ENCODE data around the gene PRRC2B.

DNA sequence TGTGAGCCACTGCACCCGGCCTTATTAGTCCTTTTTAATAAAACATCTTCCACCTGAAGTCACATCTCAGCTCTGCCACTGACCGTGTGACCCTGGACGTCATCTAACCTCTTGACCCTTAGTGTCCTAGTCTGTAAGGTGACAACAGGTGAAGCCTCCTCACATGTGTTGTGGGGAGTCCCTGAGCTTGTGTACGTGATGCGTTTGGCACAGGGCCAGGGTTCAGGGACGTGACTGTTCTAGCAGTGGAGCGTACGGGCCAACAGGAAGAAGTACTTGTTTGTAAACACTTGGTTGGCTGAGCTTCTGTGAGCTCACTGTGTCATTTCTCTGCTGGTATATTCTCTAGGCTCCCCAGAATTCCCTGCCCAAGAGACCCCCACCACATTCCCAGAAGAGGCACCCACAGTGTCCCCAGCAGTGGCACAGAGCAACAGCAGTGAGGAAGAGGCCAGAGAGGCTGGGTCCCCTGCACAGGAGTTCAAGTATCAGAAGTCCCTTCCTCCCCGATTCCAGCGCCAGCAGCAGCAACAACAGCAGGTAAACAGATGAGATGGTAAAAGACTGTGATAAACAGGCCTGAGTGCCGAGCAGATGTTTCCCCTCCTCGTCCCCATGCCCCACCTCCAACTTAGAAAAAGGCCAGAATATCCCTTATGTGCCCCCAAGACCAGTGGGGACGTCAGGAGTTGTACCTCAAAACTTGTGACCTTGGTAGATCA, 73.5 kb downstream of the PRRC2B start:
- TF ChIP-seq, protein P1, sequence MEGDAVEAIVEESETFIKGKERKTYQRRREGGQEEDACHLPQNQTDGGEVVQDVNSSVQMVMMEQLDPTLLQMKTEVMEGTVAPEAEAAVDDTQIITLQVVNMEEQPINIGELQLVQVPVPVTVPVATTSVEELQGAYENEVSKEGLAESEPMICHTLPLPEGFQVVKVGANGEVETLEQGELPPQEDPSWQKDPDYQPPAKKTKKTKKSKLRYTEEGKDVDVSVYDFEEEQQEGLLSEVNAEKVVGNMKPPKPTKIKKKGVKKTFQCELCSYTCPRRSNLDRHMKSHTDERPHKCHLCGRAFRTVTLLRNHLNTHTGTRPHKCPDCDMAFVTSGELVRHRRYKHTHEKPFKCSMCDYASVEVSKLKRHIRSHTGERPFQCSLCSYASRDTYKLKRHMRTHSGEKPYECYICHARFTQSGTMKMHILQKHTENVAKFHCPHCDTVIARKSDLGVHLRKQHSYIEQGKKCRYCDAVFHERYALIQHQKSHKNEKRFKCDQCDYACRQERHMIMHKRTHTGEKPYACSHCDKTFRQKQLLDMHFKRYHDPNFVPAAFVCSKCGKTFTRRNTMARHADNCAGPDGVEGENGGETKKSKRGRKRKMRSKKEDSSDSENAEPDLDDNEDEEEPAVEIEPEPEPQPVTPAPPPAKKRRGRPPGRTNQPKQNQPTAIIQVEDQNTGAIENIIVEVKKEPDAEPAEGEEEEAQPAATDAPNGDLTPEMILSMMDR (IDR thresholded peaks at IDR 0.05), result no peak
- TF ChIP-seq EP300 (IDR thresholded peaks at IDR 0.05) (no peak), POLR2A (IDR thresholded peaks at IDR 0.05) (no peak)

Measured in ovary (tissue), 3 donors.